ENCODE results near the gene CBX3.
"Not testable (repeated sequence)": the region's sequence is repeated elsewhere in the genome, so short reads cannot be mapped to it uniquely, and the experiment has no call there.

CBX3 gene

GRCh38 chr7:26203016-26203415 is 1.5 kb downstream of the CBX3 start:
- DNase-seq = no peak

- no peak for DNase-seq
Observed at GRCh38 chr7:26208040-26208439, 6.5 kb downstream of the CBX3 start.

GRCh38 chr7:26212921-26213718 is 11.6 kb downstream of the CBX3 start:
- DNase-seq = no peak

GRCh38 chr7:26213807-26214515 is 12.4 kb downstream of the CBX3 start:
- DNase-seq = no peak

GRCh38 chr7:26216049-26216448 is 14.5 kb downstream of the CBX3 start:
- no peak for DNase-seq

GRCh38 chr7:26224359-26224758 is 22.8 kb downstream of the CBX3 start:
- DNase-seq = no peak

GRCh38 chr7:26227987-26228386 is 26.4 kb downstream of the CBX3 start:
- no peak for DNase-seq

GRCh38 chr7:26233902-26234511 is 32.5 kb downstream of the CBX3 start:
- DNase-seq = no peak

- DNase-seq = no peak
Observed at GRCh38 chr7:26237035-26237807, 35.7 kb downstream of the CBX3 start.

GRCh38 chr7:26238032-26238431 is 36.5 kb downstream of the CBX3 start:
- no peak for DNase-seq

- DNase-seq = no peak
Observed at GRCh38 chr7:26245150-26245549, 43.6 kb downstream of the CBX3 start.

- DNase-seq = no peak
Observed at GRCh38 chr7:26250239-26250638, 48.7 kb downstream of the CBX3 start.

GRCh38 chr7:26261866-26262265 is 60.3 kb downstream of the CBX3 start:
- DNase-seq = not testable (repeated sequence)

Data from CD4-positive, alpha-beta T cell treated with Interleukin-17A for 4 hours (primary cell).